Amniotic epithelial cell (primary cell): Measurements from ENCODE around the gene ATP5PF.
A peak's percentile ranks its signal among the peaks of the same experiment; 100 is the strongest.
"Not testable (repeated sequence)": the region's sequence is repeated elsewhere in the genome, so short reads cannot be mapped to it uniquely, and the experiment has no call there.

ENCODE experiments used
- DNase-seq: peaks from one replicate; pipeline ENCODE4 v3.0.0-alpha.2; 2010; ENCODE audit warnings: low read depth

Gene ATP5PF

GRCh38 chr21:25722631-25723030, 12.1 kb downstream of the ATP5PF start:
- no peak for DNase-seq

GRCh38 chr21:25721987-25722386, 12.7 kb downstream of the ATP5PF start:
- no peak for DNase-seq

- DNase-seq = peak; percentile 51
These were observed 17.1 kb downstream of the ATP5PF start for GRCh38 chr21:25717491-25718147.

- not testable (repeated sequence) for DNase-seq
These were observed 20.6 kb downstream of the ATP5PF start for GRCh38 chr21:25714066-25714465.

GRCh38 chr21:25710550-25710949, 24.2 kb downstream of the ATP5PF start:
- DNase-seq = no peak

- DNase-seq = no peak
These were observed 24.9 kb downstream of the ATP5PF start for GRCh38 chr21:25709684-25710265.

GRCh38 chr21:25708467-25709065, 26.1 kb downstream of the ATP5PF start:
- peak; percentile 35 for DNase-seq

- DNase-seq = no peak
These were observed 33.2 kb downstream of the ATP5PF start for GRCh38 chr21:25701529-25701928.

GRCh38 chr21:25700741-25701140, 34.0 kb downstream of the ATP5PF start:
- no peak for DNase-seq

GRCh38 chr21:25695461-25695860, 39.2 kb downstream of the ATP5PF start:
- not testable (repeated sequence) for DNase-seq

GRCh38 chr21:25691976-25692375, 42.7 kb downstream of the ATP5PF start:
- DNase-seq = no peak

GRCh38 chr21:25689226-25689625, 45.5 kb downstream of the ATP5PF start:
- DNase-seq = peak; percentile 21

GRCh38 chr21:25688275-25689155, 46.2 kb downstream of the ATP5PF start:
- no peak for DNase-seq

- no peak for DNase-seq
These were observed 46.9 kb downstream of the ATP5PF start for GRCh38 chr21:25687787-25688186.

GRCh38 chr21:25682382-25682781, 52.3 kb downstream of the ATP5PF start:
- no peak for DNase-seq

GRCh38 chr21:25676451-25676850, 58.3 kb downstream of the ATP5PF start:
- DNase-seq = no peak
